Lung microvascular endothelial cell (primary cell): Measurements from ENCODE around the gene CCNJ. TPM values are rescaled to one million over a fixed set of nuclear protein-coding genes. Genes with fewer than 3 reads are reported as not detected.

Experiments used
- DNase-seq, 2 donors: peaks; one replicate each; pipeline versions ENCODE4 v3.0.0 to v3.0.0-alpha.2; 2010; ENCODE audit warnings: low read depth in 2 of 2
- total RNA-seq: library from RNA; depleted of rRNA; stranded (reverse); fragments of >200 nt; gene quantifications from 2 replicates; pipeline ENCODE4 v1.2.1, GENCODE V29; 2014

CCNJ gene
- total RNA-seq, 1 donor from 2014 or later: 41.7 TPM

GRCh38 chr10:96053985-96054384 is 10.6 kb downstream of the CCNJ start:
- DNase-seq: peak; percentile 58 to 94

GRCh38 chr10:96056787-96057186 is 13.4 kb downstream of the CCNJ start:
- DNase-seq: no peak

- no peak for DNase-seq
Observed at GRCh38 chr10:96061232-96061631, 17.8 kb downstream of the CCNJ start.

- DNase-seq: peak; percentile 14 to 22
Observed at GRCh38 chr10:96072674-96073073, 29.3 kb downstream of the CCNJ start.

- DNase-seq: peak in 1 of 2 donors; percentile 86
Observed at GRCh38 chr10:96073722-96074121, 30.3 kb downstream of the CCNJ start.

- DNase-seq: no peak
Observed at GRCh38 chr10:96074776-96075175, 31.4 kb downstream of the CCNJ start.

- DNase-seq: no peak
Observed at GRCh38 chr10:96075977-96076376, 32.6 kb downstream of the CCNJ start.

- DNase-seq: no peak
Observed at GRCh38 chr10:96077156-96077555, 33.8 kb downstream of the CCNJ start.

- DNase-seq: no peak
Observed at GRCh38 chr10:96082153-96082552, 38.8 kb downstream of the CCNJ start.

- no peak for DNase-seq
Observed at GRCh38 chr10:96082748-96083147, 39.4 kb downstream of the CCNJ start.

GRCh38 chr10:96089116-96089515 is 45.7 kb downstream of the CCNJ start:
- DNase-seq: no peak

GRCh38 chr10:96089670-96090462 is 46.5 kb downstream of the CCNJ start:
- peak; percentile 96 to 97 for DNase-seq

GRCh38 chr10:96090463-96090800 is 47.0 kb downstream of the CCNJ start:
- DNase-seq: no peak

GRCh38 chr10:96092999-96093767 is 49.8 kb downstream of the CCNJ start:
- DNase-seq: no peak

GRCh38 chr10:96093948-96094347 is 50.6 kb downstream of the CCNJ start:
- no peak for DNase-seq

- DNase-seq: no peak
Observed at GRCh38 chr10:96096958-96097357, 53.6 kb downstream of the CCNJ start.

GRCh38 chr10:96097865-96098264 is 54.5 kb downstream of the CCNJ start:
- no peak for DNase-seq

GRCh38 chr10:96107623-96108038 is 64.2 kb downstream of the CCNJ start:
- DNase-seq: no peak

Other genes starting within 250 kb of the CCNJ start
- gene CC2D2B, start 135.6 kb upstream of the CCNJ start, total RNA-seq: 0.22 TPM in 1 of 2 replicates, not detected in the other
- gene ZNF518A, start 86.7 kb downstream of the CCNJ start, total RNA-seq: 7.8 and 12.1 TPM in 2 replicates
- not detected in 2 replicates for gene BLNK, start 228.0 kb downstream of the CCNJ start, total RNA-seq